Measurements from ENCODE around the gene PDE4B.

GRCh38 chr1:66335859-66336640, 543.4 kb downstream of the PDE4B start:
- TF ChIP-seq CTCF (IDR thresholded peaks at IDR 0.05) (no peak), POLR2A (IDR thresholded peaks at IDR 0.05) (no peak)
